Measurements from ENCODE around the gene KLHL20. TPM values are rescaled to one million over a fixed set of nuclear protein-coding genes. Genes with fewer than 3 reads are reported as not detected.
"Not testable (repeated sequence)": the region's sequence is repeated elsewhere in the genome, so short reads cannot be mapped to it uniquely, and the experiment has no call there.

KLHL20 gene
- total and polyA plus RNA-seq, 8 donors, result 2.6 to 30.7 (median 9.4) TPM

DNA sequence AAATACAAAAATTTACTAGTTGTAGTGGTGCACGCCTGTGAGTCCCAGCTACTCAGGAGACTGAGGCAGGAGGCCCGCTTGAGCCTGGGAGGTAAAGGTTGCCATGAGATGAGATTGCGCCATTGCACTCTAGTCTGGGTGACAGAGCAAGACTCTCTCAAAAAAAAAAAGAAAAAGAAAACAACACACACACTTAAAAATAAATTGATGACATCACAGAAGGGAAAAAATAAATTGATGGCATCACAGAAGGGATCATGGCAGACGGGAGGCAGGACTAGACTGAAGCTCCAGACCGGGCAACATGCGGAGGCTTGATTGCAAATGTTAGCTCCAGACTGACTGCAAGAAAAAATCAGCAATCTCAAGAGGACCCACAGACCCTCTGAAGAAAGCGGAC lies 43.3 kb downstream of the KLHL20 start:
- intact Hi-C loops (cut with DNase I; ENCODE audit: low total_unique reads), result no loop called here
- H3K27me3 ChIP-seq, result no peaks in the 10 kb centered on the region
- peaks cover 0 to 8% (median 0%) of the 10 kb centered on the region in 4 donors for H3K9me3 ChIP-seq
- TF ChIP-seq CTCF (IDR thresholded peaks at IDR 0.05) (no peak), POLR2A (IDR thresholded peaks at IDR 0.05) (no peak), EP300 (IDR thresholded peaks at IDR 0.05) (no peak), POLR2AphosphoS5 (IDR thresholded peaks at IDR 0.05) (no peak)
- no peak overlapping the region for H3K4me3 ChIP-seq
- H3K27ac ChIP-seq, result no peak overlapping the region
- peaks cover 41 to 70% (median 64%) of the 10 kb centered on the region in 4 donors for H3K36me3 ChIP-seq
- H3K4me1 ChIP-seq, result no peaks in the 10 kb centered on the region
- no peak for DNase-seq
- 97 to 99% (median 99%) methylated on average over 7 of the region's 7 CpGs for WGBS, 5 donors

GRCh38 chr1:173758980-173759379 lies 44.2 kb downstream of the KLHL20 start:
- H3K27me3 ChIP-seq, result no peaks in the 10 kb centered on the region
- 97 to 100% (median 99%) methylated on average over 5 of the region's 5 CpGs for WGBS, 5 donors
- DNase-seq, result no peak
- H3K36me3 ChIP-seq, result peaks cover 39 to 61% (median 56%) of the 10 kb centered on the region in 4 donors
- intact Hi-C loops (cut with DNase I; ENCODE audit: low total_unique reads), result no loop called here
- H3K27ac ChIP-seq, result no peak overlapping the region
- peaks cover 0 to 11% (median 2%) of the 10 kb centered on the region in 4 donors for H3K9me3 ChIP-seq
- no peaks in the 10 kb centered on the region for H3K4me1 ChIP-seq
- no peak for TF ChIP-seq EP300 (IDR thresholded peaks at IDR 0.05)
- no peak for TF ChIP-seq POLR2AphosphoS5 (IDR thresholded peaks at IDR 0.05)
- TF ChIP-seq POLR2A (IDR thresholded peaks at IDR 0.05), result no peak
- no peak for TF ChIP-seq CTCF (IDR thresholded peaks at IDR 0.05)
- H3K4me3 ChIP-seq, result no peak overlapping the region

DNA sequence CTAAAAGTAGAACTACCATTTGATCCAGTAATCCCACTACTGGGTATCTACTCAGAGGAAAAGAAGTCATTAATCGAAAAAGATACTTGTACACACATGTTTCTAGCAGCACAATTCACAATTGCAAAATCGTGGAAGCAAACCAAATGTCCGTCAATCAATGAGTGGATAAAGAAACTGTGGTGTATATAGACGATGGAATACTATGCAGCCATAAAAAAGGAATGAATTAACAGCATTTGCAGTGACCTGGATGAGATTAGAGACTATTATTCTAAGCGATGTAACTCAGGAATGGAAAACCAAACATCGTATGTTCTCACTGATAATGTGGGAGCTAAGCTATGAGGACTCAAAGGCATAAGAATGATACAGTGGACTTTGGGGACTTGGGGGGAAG lies 49.5 kb downstream of the KLHL20 start:
- H3K4me1 ChIP-seq; H3K27ac ChIP-seq; H3K27me3 ChIP-seq; intact Hi-C loops (cut with DNase I; ENCODE audit: low total_unique reads); H3K4me3 ChIP-seq; DNase-seq: not testable (repeated sequence)
- H3K36me3 ChIP-seq, result peaks cover 1 to 50% (median 38%) of the 10 kb centered on the region in 4 donors
- peaks cover 0 to 11% (median 2%) of the 10 kb centered on the region in 4 donors for H3K9me3 ChIP-seq
- WGBS, 5 donors, result 97 to 98% (median 98%) methylated on average over 6 of the region's 6 CpGs

GRCh38 chr1:173768206-173768605 lies 53.4 kb downstream of the KLHL20 start:
- WGBS, 5 donors, result 60 to 72% (median 63%) methylated on average over 2 of the region's 2 CpGs
- DNase-seq, result no peak
- intact Hi-C loops (cut with DNase I; ENCODE audit: low total_unique reads), result no loop called here

More at GRCh38 chr1:173768206-173768605, 53.4 kb downstream of the KLHL20 start:
- Histone ChIP-seq H3K27me3 (no peaks in the 10 kb centered on the region), H3K36me3 (peaks cover 0 to 49% (median 42%) of the 10 kb centered on the region in 4 donors), H3K4me3 (no peak overlapping the region), H3K27ac (no peak overlapping the region), H3K4me1 (no peaks in the 10 kb centered on the region), H3K9me3 (peaks cover 0 to 4% (median 1%) of the 10 kb centered on the region in 4 donors)
- TF ChIP-seq EP300 (IDR thresholded peaks at IDR 0.05), result no peak
- no peak for TF ChIP-seq POLR2A (IDR thresholded peaks at IDR 0.05)
- no peak for TF ChIP-seq POLR2AphosphoS5 (IDR thresholded peaks at IDR 0.05)
- no peak for TF ChIP-seq CTCF (IDR thresholded peaks at IDR 0.05)
